Activated CD8-positive, alpha-beta memory T cell treated with anti-CD3 and anti-CD28 coated beads, Interleukin-2, amount 50 U/mL, for 1 hour (primary cell): ENCODE results near the gene UBA3.
A peak's percentile ranks its signal among the peaks of the same experiment; 100 is the strongest.

Experiments used
- DNase-seq: peaks from one replicate; pipeline ENCODE4 v3.0.0-alpha.2; 2020; ENCODE audit errors: extremely low read depth

UBA3 gene

DNA sequence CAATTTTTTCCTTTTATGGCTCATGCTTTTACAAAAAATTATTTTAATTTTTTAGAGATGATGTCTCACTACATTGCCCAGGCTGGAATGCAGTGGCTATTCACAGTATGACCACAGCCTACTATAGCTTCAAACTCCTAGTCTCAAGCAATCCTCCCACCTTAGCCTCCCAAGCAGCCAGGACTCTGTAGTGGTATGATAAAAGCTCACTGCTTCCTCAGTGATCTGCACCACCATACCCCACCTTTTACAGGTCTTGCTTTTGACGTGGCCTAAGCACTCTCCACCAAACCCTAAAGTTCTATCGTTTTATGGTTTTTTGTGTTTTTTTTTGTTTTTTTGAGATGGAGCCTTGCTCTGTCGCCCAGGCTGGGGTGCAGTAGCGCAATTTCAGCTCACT lies 14.0 kb downstream of the UBA3 start:
- no peak for DNase-seq

DNA sequence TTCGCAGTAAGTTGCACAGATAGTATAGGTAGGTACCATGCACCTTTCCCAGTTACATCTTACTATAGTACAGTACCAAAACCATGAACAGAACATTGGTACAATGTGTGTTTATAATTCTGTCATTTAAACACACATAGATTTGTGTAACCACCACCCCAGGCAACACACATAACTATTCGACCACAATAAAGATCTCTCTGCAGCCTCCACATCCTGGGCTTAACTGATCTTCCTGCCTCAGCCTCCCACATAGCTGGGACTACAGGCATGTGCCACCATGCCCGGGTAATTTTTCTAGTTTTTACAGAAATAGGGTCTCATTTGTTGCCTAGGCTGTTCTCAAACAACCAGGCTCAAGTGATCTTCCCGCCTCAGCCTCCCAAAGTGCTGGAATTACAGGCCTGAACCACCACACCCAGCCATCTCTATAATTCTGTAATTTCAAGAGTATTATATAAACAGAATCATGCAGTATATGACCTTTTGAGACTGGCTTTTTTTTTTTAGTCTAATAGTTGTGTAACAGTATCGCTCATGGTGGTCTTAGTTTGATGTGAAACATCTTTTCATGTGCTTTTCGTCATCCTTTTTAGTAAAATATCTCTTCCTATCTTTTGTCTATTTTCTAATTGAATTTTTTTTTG lies 14.7 kb downstream of the UBA3 start:
- no peak for DNase-seq

DNA sequence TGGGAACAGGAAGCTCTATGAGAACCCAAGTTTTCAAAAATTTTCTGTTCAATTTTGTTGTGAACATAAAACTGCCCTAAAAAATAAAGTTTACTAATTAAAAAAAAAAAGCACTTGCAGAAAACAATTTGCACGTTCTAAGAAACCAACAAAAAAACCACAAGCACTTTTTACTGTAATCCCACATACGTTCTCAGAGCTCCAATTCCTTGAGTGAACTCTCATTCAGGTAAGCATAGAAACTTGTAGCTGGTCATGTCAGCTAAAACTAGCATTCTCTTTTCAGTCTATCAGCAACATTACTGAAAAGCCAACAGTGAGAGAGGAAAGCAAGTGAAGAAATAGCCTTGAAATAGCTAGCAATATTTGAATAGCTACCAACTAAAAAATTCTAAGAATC lies 16.5 kb downstream of the UBA3 start:
- DNase-seq, result no peak

DNA sequence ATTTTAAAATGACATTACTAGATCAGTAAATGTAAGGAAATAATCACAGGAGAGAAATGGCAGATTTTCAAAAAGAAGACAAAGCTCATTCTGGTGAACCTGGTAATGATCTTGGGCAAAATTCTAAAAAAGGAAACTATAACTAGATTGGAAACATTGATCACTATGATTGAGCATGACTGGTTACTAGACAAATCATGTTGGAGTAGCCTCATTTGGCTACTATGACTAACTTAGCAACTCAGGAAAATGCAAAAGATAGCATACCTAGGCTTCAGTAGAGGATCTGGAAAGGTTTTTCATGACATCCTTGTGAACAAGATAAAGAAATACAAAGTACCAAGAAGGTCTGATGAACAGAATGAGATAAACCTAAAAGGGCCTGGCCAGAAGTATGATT lies 20.5 kb downstream of the UBA3 start:
- DNase-seq, result no peak

- DNase-seq, result no peak
These were observed 21.3 kb downstream of the UBA3 start for GRCh38 chr3:69058947-69059224.

- DNase-seq, result no peak
These were observed 21.8 kb downstream of the UBA3 start for GRCh38 chr3:69058180-69058946.

DNA sequence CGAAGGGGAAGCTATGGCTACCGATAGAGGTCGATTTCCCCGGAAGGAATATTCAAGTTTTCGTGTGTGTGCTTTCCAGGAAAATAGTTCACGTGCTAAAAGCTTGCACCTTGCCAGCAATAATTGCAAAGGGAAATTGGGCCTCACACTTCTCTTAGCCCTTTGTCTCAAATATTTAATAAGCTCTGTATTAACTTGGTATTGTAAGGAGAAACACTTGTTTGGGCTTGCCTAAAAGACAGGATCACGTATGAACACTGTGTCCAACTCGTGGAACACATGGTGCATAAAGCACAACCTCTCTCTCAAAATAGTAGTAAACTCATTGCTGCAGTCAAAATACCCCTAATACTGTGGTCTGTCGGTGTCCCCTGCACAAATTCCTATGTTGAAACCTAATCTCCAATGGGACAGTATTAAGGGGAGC lies 27.7 kb downstream of the UBA3 start:
- no peak for DNase-seq

DNA sequence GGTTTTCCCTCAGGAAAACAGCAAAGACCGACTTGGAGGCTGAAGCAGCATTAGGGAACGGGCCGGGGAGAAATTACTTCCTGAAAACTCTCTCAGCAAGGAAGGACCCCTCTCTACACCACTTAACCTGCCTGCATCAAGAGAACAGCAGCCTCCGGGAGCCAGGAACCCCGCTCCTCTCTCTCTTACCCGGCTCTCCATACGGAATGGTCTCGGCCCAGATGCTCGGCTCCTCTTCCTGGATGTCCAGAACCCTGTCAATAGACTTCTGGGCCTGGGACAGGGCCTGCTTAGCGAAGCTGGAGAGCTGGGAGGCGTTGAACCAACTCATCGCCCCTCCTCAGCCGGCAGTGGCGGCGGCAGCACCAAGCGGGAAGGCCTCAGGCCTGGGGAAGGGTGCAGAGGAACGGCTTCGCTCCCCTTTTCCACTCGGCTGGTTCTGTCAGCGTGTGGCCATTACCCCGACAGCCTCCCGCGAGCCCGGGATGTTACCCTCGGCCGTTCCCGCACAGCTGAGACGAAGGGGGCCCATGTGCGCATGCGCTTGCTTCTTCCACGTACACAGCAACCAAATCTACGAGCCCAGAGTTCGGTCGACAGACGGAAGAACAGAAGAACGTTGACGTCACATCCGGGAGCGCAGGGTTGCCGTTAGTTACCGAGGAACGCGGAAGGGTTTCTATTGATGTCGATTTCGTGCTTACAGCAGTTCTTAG lies 28.3 kb downstream of the UBA3 start, which contains the start of gene TMF1:
Gene TMF1, minus strand, starts transcription at position 578 of the 716 bp plus-strand sequence. Its CDS starts 247 bp downstream, at position 331.
- DNase-seq, result peak; percentile 99

- DNase-seq, result no peak
These were observed 31.2 kb downstream of the UBA3 start for GRCh38 chr3:69048990-69049389.

- no peak for DNase-seq
These were observed 35.6 kb downstream of the UBA3 start for GRCh38 chr3:69044608-69045007.

- DNase-seq, result no peak
These were observed 46.7 kb downstream of the UBA3 start for GRCh38 chr3:69033470-69033869.

DNA sequence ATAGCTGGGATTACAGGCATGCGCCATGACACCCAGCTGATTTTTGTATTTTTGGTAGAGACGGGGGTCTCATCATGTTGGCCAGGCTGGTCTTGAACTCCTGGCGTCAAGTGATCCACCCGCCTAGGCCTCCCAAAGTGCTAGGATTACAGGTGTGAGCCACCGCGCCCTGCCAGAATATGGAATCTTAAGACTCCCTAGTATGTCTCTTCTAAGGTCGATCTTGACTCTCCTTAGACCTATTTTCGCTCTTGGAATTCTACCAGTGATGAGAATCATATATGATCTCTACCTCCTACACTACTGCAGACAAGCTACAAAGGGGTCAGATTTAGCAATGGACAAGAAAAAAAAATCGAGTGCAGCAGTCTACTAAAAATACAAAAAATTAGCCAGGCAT lies 47.4 kb downstream of the UBA3 start:
- DNase-seq, result no peak

- DNase-seq, result no peak
These were observed 48.0 kb downstream of the UBA3 start for GRCh38 chr3:69032142-69032541.

- DNase-seq, result no peak
These were observed 48.5 kb downstream of the UBA3 start for GRCh38 chr3:69031635-69032034.

DNA sequence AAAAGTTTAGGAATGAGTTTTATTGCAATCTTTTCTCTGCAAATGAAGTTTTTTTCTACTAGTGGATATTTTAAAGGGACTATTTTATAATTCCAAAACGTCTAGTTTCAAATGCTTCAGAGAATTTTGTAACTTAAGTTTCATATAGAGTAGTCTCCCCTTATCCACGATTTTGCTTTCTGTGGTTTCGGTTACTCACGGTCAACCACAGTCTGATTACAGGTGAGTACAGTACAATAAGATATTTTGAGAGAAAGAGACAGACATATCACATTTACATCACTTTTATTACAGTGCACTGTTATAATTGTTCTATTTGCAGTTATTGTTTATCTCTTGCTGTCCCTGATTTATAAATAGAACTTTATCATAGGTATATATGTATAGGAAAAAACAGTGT lies 59.3 kb downstream of the UBA3 start:
- no peak for DNase-seq

- no peak for DNase-seq
These were observed 59.7 kb downstream of the UBA3 start for GRCh38 chr3:69020424-69020823.

DNA sequence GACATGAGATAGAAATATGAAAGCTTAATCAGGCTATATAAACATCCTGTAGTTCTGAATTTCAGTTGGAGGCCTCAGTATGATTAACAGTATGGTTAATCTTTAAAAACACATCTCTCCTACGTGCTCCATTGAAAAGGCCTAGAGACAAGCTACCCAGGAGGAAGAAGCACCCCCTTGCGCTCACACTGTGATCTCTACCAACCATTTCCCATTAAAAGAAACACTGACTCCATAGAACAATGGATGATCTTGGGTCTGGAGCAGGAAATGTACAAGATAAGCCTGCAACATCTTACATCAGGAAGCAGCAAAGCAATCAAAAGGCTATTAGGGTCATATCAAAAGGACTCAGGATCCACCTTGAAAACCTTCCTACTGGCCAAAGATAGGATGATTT lies 63.3 kb downstream of the UBA3 start:
- DNase-seq, result no peak

DNA sequence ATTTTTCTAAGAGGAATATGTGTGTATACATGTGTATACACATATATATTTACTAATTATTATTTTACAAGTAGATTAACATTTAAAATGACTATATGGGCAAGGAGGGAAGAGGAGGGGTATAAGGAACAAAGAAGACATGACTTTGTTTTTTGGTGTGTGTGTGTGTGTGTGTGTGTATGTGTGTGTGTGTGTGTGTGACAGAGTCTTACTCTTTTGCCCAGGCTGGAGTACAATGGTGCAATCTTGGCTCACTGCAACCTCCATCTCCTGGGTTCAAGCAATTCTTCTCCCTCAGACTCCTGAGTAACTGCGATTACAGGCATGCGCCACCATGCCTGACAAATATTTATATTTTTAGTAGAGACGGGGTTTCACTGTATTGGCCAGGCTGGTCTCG lies 64.1 kb downstream of the UBA3 start:
- no peak for DNase-seq

GRCh38 chr3:69014022-69014580 lies 66.1 kb downstream of the UBA3 start:
- DNase-seq, result no peak

DNA sequence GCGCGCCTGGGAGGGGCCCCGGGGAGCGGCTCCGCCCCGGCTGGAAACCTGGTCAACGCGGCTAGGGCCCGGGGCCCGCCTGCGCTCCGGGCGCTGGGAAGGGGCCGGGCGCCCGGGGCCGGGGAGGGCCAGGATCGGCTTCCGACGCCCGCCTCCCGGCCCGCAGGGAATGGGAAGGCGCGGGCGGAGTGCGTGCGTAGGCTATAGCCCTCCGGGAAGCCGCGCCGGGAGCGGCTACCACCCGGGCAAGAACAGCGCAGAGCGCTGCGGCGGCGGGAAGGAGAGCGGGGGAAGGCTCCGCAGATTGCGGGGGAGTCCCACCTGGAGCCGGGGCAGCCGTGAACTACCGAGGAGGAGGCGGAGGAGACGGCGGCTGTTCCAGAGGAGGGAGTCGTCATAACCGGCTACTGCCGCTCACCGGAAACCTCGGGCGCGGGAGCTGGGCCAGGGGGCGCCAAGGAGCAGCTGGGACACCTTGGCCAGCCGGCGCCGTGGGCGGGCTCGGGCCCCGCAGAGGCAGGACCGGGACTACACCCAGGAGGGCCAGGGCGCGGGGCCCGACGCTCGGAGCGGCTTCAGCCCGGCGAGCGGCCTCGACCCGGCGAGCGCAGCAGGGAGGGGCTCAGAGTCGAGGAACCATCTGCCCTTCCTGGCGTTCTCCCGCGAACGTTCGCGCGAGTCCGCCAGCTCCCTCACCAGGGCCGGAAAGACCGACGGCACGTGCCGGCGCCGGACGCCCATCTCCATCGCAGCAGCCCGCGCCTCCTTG lies 66.7 kb downstream of the UBA3 start, which contains the start of gene EOGT:
Gene EOGT, minus strand, starts transcription at position 432 of the 769 bp plus-strand sequence. CDS start 3,838 bp downstream, outside the sequence.
- DNase-seq, result peak; percentile 42

DNA sequence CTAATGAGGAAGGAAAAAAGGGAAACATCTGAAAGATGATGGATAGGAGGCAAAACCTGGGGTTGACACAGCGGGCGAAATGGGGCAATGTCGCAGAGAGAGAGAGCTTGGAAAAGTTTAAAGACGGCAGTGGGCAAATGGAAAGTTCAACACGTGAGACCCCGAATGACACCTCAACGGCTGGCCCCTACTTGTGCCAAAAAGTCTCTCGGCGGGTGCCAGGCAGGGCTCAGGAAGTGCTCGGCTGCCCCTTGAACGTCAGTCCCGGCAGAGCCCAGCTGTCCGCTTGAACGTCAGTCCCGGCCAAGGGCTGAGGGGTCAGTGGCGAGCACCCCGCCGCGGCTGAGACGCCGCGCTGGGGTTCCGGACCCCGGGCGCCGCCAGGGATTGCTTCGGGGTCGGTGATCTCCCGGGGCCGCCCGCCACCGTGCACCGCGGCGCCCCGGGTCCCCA lies 67.3 kb downstream of the UBA3 start:
- DNase-seq, result no peak
